Measurements from ENCODE around the gene NCBP2L.

GRCh38 chrX:107730298-107730655 is 47.3 kb upstream of the NCBP2L start:
- TF ChIP-seq CTCF (IDR thresholded peaks at IDR 0.05; ENCODE audit: insufficient read depth, low read length, poor library complexity, severe bottlenecking) (no peak), EZH2phosphoT487 (conservative IDR thresholded peaks at IDR 0.05; ENCODE audit: low read length) (no peak)
